H9 (cell line): ENCODE measurements around the gene NAGLU. TPM values are rescaled to one million over a fixed set of nuclear protein-coding genes. Genes with fewer than 3 reads are reported as not detected.

Source experiments
- DNase-seq: peaks from one replicate; pipeline ENCODE4 v3.0.0-alpha.2; 2017
- H2AFZ ChIP-seq: one replicate; pipeline ENCODE4 v1.6.1; 2013; ENCODE audit warnings: mild to moderate bottlenecking, low read length, control low read depth, moderate library complexity
- H2AK5ac ChIP-seq: 2 replicates; pipeline ENCODE4 v1.6.1; 2013; ENCODE audit warnings: low read length, control low read depth, mixed read lengths; ENCODE audit not compliant: insufficient read length
- H2BK120ac ChIP-seq: one replicate; pipeline ENCODE4 v1.6.1; 2013; ENCODE audit warnings: low read depth, mild to moderate bottlenecking, low read length, control low read depth, inconsistent platforms; ENCODE audit not compliant: poor library complexity, severe bottlenecking
- H2BK12ac ChIP-seq: 2 replicates; pipeline ENCODE4 v1.6.1; 2013; ENCODE audit warnings: low read length, control low read depth, mixed read lengths, low read depth; ENCODE audit not compliant: insufficient read length
- H2BK15ac ChIP-seq: 2 replicates; pipeline ENCODE4 v1.6.1; 2013; ENCODE audit warnings: low read depth, low read length, control low read depth
- H2BK20ac ChIP-seq: one replicate; pipeline ENCODE4 v1.6.1; 2013; ENCODE audit warnings: low read depth, mild to moderate bottlenecking, low read length, control low read depth, inconsistent platforms; ENCODE audit not compliant: poor library complexity, severe bottlenecking
- H2BK5ac ChIP-seq: 2 replicates; pipeline ENCODE4 v1.6.1; 2013; ENCODE audit warnings: low read length, control low read depth, mixed read lengths; ENCODE audit not compliant: insufficient read length
- H3K14ac ChIP-seq: 2 replicates; pipeline ENCODE4 v1.6.1; 2013; ENCODE audit warnings: low read length, control low read depth; ENCODE audit not compliant: insufficient read depth
- H3K18ac ChIP-seq: 2 replicates; pipeline ENCODE4 v1.6.1; 2013; ENCODE audit warnings: low read depth, mild to moderate bottlenecking, mixed read lengths, low read length, control low read depth; ENCODE audit not compliant: insufficient read length
- H3K23ac ChIP-seq: 2 replicates; pipeline ENCODE4 v1.6.1; 2013; ENCODE audit warnings: low read length, control low read depth, mixed read lengths, low read depth; ENCODE audit not compliant: insufficient read length
- H3K23me2 ChIP-seq: 2 replicates; pipeline ENCODE4 v1.6.1; 2013; ENCODE audit warnings: low read depth, mild to moderate bottlenecking, mixed read lengths, low read length, control low read depth; ENCODE audit not compliant: insufficient read length, poor library complexity, severe bottlenecking
- H3K27ac ChIP-seq: 2 replicates; pipeline ENCODE4 v1.5.1; 2013; ENCODE audit warnings: low read length, control low read depth, mixed read lengths, low read depth; ENCODE audit not compliant: insufficient read length
- H3K27me3 ChIP-seq: 2 replicates; pipeline ENCODE4 v1.6.1; 2013; ENCODE audit warnings: low read length, control low read depth, inconsistent platforms; ENCODE audit not compliant: insufficient read depth
- H3K4ac ChIP-seq: 2 replicates; pipeline ENCODE4 v1.6.1; 2013; ENCODE audit warnings: low read depth, mild to moderate bottlenecking, control low read depth, inconsistent platforms, low read length, moderate library complexity
- H3K4me1 ChIP-seq: 2 replicates; pipeline ENCODE4 v1.6.1; 2013; ENCODE audit warnings: low read length, control low read depth, inconsistent platforms; ENCODE audit not compliant: insufficient read depth
- H3K4me2 ChIP-seq: 2 replicates; pipeline ENCODE4 v1.6.1; 2013; ENCODE audit warnings: low read length, control low read depth, mixed read lengths; ENCODE audit not compliant: insufficient read length, insufficient read depth
- H3K56ac ChIP-seq: 2 replicates; pipeline ENCODE4 v1.6.1; 2013; ENCODE audit warnings: low read depth, mild to moderate bottlenecking, mixed read lengths, low read length, control low read depth; ENCODE audit not compliant: insufficient read length
- H3K79me1 ChIP-seq: 2 replicates; pipeline ENCODE4 v1.6.1; 2013; ENCODE audit warnings: low read depth, mild to moderate bottlenecking, moderate library complexity, low read length, control low read depth, inconsistent platforms; ENCODE audit not compliant: insufficient read depth, poor library complexity, severe bottlenecking
- H3K79me2 ChIP-seq: 2 replicates; pipeline ENCODE4 v1.6.1; 2013; ENCODE audit warnings: low read length, control low read depth, inconsistent platforms; ENCODE audit not compliant: insufficient read depth
- H3K9ac ChIP-seq: 2 replicates; pipeline ENCODE4 v1.6.1; 2013; ENCODE audit warnings: low read length, control low read depth, mixed read lengths; ENCODE audit not compliant: insufficient read length; ENCODE audit errors: extremely low read depth
- H3K9me3 ChIP-seq: one replicate; pipeline ENCODE4 v1.6.1; 2013; ENCODE audit warnings: low read depth, low read length, inconsistent platforms; ENCODE audit not compliant: control insufficient read depth
- H3T11ph ChIP-seq: one replicate; pipeline ENCODE4 v1.6.1; 2013; ENCODE audit warnings: mild to moderate bottlenecking, low read length, control low read depth, inconsistent platforms
- H4K20me1 ChIP-seq: one replicate; pipeline ENCODE4 v1.6.1; 2013; ENCODE audit not compliant: control insufficient read depth, insufficient read length, insufficient read depth
- H4K5ac ChIP-seq: 2 replicates; pipeline ENCODE4 v1.6.1; 2013; ENCODE audit warnings: low read depth, mild to moderate bottlenecking, mixed read lengths, low read length, control low read depth; ENCODE audit not compliant: insufficient read length
- H4K8ac ChIP-seq: replicated peaks from 2 replicates; pipeline ENCODE4 v1.6.1; 2013; ENCODE audit warnings: low read length, control low read depth, mixed read lengths, low read depth; ENCODE audit not compliant: insufficient read length
- H4K91ac ChIP-seq: 2 replicates; pipeline ENCODE4 v1.6.1; 2013; ENCODE audit warnings: low read depth, mild to moderate bottlenecking, moderate library complexity, mixed read lengths, low read length, control low read depth; ENCODE audit not compliant: insufficient read length
- H3K27ac Mint-ChIP-seq, 3 experiments: 2 replicates in 2 of 3; 3 replicates in 1 of 3; pipeline ENCODE4 v1.8.0; 2020 to 2021; ENCODE audit warnings: mixed read lengths in 3 of 3, mild to moderate bottlenecking in 1 of 3, moderate library complexity in 1 of 3
- H3K27me3 Mint-ChIP-seq: 2 replicates; pipeline ENCODE4 v1.8.0; 2021; ENCODE audit warnings: low read depth, mild to moderate bottlenecking, moderate library complexity, mixed read lengths
- H3K36me3 Mint-ChIP-seq, 3 experiments: 2 replicates in 2 of 3; 3 replicates in 1 of 3; pipeline ENCODE4 v1.8.0; 2020 to 2021; ENCODE audit warnings: low read depth in 3 of 3, mixed read lengths in 3 of 3; ENCODE audit not compliant: insufficient read depth in 1 of 3
- H3K4me1 Mint-ChIP-seq, 2 experiments: 2 replicates each; pipeline ENCODE4 v1.8.0; 2020; ENCODE audit warnings: mixed read lengths in 2 of 2
- H3K4me3 Mint-ChIP-seq, 2 experiments: 2 replicates in 1 of 2; 3 replicates in 1 of 2; pipeline ENCODE4 v1.8.0; 2020 to 2021; ENCODE audit warnings: mild to moderate bottlenecking in 2 of 2, mixed read lengths in 2 of 2, moderate library complexity in 1 of 2
- H3K9me3 Mint-ChIP-seq, 2 experiments: 2 replicates in 1 of 2; 3 replicates in 1 of 2; pipeline ENCODE4 v1.8.0; 2020; ENCODE audit warnings: mild to moderate bottlenecking in 2 of 2, mixed read lengths in 2 of 2, moderate library complexity in 1 of 2
- WGBS: extraction: QIAGEN DNeasy Blood & Tissue Kit; methylation state at CpG from one replicate; pipeline ENCODE4 v1.1.7; 2013; ENCODE audit warnings: missing lambda C conversion rate, low lambda C conversion rate, mixed read lengths; ENCODE audit not compliant: insufficient read length; ENCODE audit errors: extremely low coverage; 5-methylcytosine and 5-hydroxymethylcytosine counted together
- total RNA-seq: library from RNA; stranded (reverse); gene quantifications from 2 replicates; pipeline ENCODE4 v1.2.1, GENCODE V29; 2021
- TF ChIP-seq, protein P1 (sequence below): fragments of 200-600 bp; sonication (generic); conservative IDR thresholded peaks from 3 replicates; pipeline ENCODE4 v1.8.0; 2021; ENCODE audit warnings: antibody characterized with exemption, mild to moderate bottlenecking

The NAGLU gene
- total RNA-seq, 1 experiment from 2014 or later = 23.5 TPM

DNA sequence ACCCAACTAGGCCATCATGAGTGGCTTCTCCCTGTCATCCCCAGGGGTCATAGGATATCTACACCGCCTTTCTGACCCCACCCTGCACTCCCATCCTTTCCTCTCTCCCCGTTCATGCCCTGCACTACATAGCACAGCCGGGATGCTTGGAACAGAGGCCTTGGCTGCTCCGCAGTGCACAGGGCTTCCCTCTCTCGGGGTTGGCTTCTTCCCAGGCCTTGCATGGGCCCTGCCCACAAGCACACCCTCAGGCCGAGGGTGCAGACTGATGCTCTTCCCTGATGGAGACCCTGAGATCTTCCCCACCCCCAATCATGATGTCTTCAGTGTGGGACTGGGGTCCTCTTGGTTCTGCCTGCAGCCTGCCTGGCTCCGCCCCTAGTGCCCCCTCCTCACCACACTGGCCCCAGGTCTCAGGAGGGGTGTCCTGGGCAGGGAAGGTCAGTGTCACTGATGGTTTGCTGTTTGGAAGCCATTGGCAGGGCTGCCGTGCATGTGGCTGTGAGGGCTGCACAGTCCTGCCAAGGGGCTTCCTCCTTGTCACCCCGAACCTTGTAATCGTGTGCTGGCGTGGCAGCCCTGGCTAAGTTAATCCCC lies 14.3 kb upstream of the NAGLU start:
- no peak overlapping the region for H3K27ac ChIP-seq
- H4K91ac ChIP-seq = no peak overlapping the region
- H3K18ac ChIP-seq = no peak overlapping the region
- no peaks in the 10 kb centered on the region for H3K23me2 ChIP-seq
- Mint-ChIP-seq H3K4me1 (peaks cover 26 to 40% of the 10 kb centered on the region in 2 experiments), H3K9me3 (no peaks in the 10 kb centered on the region), H3K27ac (no peak overlapping the region), H3K36me3 (peaks cover 0 to 30% (median 25%) of the 10 kb centered on the region in 3 experiments; a peak in 5 of 7 replicates), H3K27me3 (peaks cover 8% of the 10 kb centered on the region), H3K4me3 (0 out of 5 replicates have a peak overlapping the region, but pooled peaks of 1 of the 2 experiments have one; percentile 25)
- H2AK5ac ChIP-seq = no peak overlapping the region
- no peak overlapping the region for H3K4ac ChIP-seq
- no peaks in the 10 kb centered on the region for H3K79me2 ChIP-seq
- H3K4me1 ChIP-seq = peaks cover 11% of the 10 kb centered on the region; the same call in 1 of the 2 replicates
- no peak overlapping the region for H4K8ac ChIP-seq
- peaks cover 2% of the 10 kb centered on the region; the same call in 1 of the 2 replicates for H3K27me3 ChIP-seq
- H2AFZ ChIP-seq = no peak overlapping the region
- peak; percentile 21 for DNase-seq
- H3K14ac ChIP-seq = no peak overlapping the region
- no peaks in the 10 kb centered on the region for H3K9me3 ChIP-seq
- H3K9ac ChIP-seq = no peak overlapping the region
- no peak overlapping the region for H2BK20ac ChIP-seq
- TF ChIP-seq, protein P1, sequence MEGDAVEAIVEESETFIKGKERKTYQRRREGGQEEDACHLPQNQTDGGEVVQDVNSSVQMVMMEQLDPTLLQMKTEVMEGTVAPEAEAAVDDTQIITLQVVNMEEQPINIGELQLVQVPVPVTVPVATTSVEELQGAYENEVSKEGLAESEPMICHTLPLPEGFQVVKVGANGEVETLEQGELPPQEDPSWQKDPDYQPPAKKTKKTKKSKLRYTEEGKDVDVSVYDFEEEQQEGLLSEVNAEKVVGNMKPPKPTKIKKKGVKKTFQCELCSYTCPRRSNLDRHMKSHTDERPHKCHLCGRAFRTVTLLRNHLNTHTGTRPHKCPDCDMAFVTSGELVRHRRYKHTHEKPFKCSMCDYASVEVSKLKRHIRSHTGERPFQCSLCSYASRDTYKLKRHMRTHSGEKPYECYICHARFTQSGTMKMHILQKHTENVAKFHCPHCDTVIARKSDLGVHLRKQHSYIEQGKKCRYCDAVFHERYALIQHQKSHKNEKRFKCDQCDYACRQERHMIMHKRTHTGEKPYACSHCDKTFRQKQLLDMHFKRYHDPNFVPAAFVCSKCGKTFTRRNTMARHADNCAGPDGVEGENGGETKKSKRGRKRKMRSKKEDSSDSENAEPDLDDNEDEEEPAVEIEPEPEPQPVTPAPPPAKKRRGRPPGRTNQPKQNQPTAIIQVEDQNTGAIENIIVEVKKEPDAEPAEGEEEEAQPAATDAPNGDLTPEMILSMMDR = no peak
- no peak overlapping the region for H3K23ac ChIP-seq
- H4K5ac ChIP-seq = no peak overlapping the region
- H4K20me1 ChIP-seq = no peaks in the 10 kb centered on the region
- no peak overlapping the region for H2BK15ac ChIP-seq
- H3T11ph ChIP-seq = no peak overlapping the region
- no peak overlapping the region for H2BK12ac ChIP-seq
- no CpG with 5 or more reads among the region's 11 CpGs for WGBS
- H3K79me1 ChIP-seq = no peaks in the 10 kb centered on the region
- no peak overlapping the region for H2BK120ac ChIP-seq
- H2BK5ac ChIP-seq = no peak overlapping the region
- no peak overlapping the region for H3K56ac ChIP-seq
- H3K4me2 ChIP-seq = no peak overlapping the region
